A549 (cell line): ENCODE results near the gene PLEKHG7. TPM values are rescaled to one million over a fixed set of nuclear protein-coding genes. Genes with fewer than 3 reads are reported as not detected.

ENCODE experiments used
- ATAC-seq, 2 experiments: fragments of 200-7000 bp in 1 of 2; fragments of >200 bp in 1 of 2; cut with Nextera tagmentation in 1 of 2; cut with Tn5 transposase in 1 of 2; 3 replicates each; pipeline versions ENCODE4 v1.8.0 to v1.9.1; 2018 to 2020; ENCODE audit warnings: mild to moderate bottlenecking in 1 of 2, moderate library complexity in 1 of 2
- CTCF ChIA-PET: fragments of 300-600 bp; sonication (Branson Sonifier 250); formaldehyde crosslinking; extraction: SDS; loops from one replicate; lab custom pipeline; 2021; ENCODE audit warnings: antibody characterized with exemption, inconsistent platforms; lab: Yijun Ruan, JAX
- POLR2A ChIA-PET: fragments of 350-600 bp; formaldehyde crosslinking; extraction: SDS; loops from one replicate; lab custom pipeline; 2021; ENCODE audit warnings: antibody characterized with exemption, inconsistent platforms; lab: Yijun Ruan, JAX
- DNase-seq, 2 experiments: peaks; one replicate each; pipeline versions ENCODE4 v3.0.0 to v3.0.0-alpha.2; 2011 to 2016; ENCODE audit warnings: low read depth in 1 of 2, low spot score in 1 of 2
- FAIRE-seq: peaks from 2 replicates; lab custom pipeline; 2011; peaks lifted over from hg19 to GRCh38; lab: Jason Lieb, UNC
- H3K27ac ChIP-seq, 2 experiments: fragments of >200 bp; sonication (Bioruptor Twin); formaldehyde crosslinking; 3 replicates each; pipeline ENCODE4 v1.5.1; 2016 to 2017
- H3K4me1 ChIP-seq: fragments of >200 bp; sonication (Bioruptor Twin); formaldehyde crosslinking; 3 replicates; pipeline ENCODE4 v1.6.1; 2016
- H3K4me2 ChIP-seq: fragments of >200 bp; sonication (Bioruptor Twin); formaldehyde crosslinking; 3 replicates; pipeline ENCODE4 v1.6.1; 2016
- H3K4me3 ChIP-seq: fragments of >200 bp; sonication (Bioruptor Twin); formaldehyde crosslinking; 3 replicates; pipeline ENCODE4 v1.5.1; 2016
- H3K9me3 ChIP-seq: fragments of >200 bp; sonication (Bioruptor Twin); formaldehyde crosslinking; 3 replicates; pipeline ENCODE4 v1.6.1; 2016
- BCL3 ChIP-seq: fragments of >200 bp; sonication (Bioruptor Twin); formaldehyde crosslinking; IDR thresholded peaks from 3 replicates; pipeline ENCODE4 v1.6.1; 2016
- BHLHE40 ChIP-seq: IDR thresholded peaks from 2 replicates; pipeline ENCODE4 v1.6.1; 2012; ENCODE audit warnings: low read depth, low read length, inconsistent platforms
- CBX8 ChIP-seq: fragments of 200-600 bp; sonication (generic); IDR thresholded peaks from 2 replicates; pipeline ENCODE4 v1.6.1; 2016
- CEBPB ChIP-seq, 2 experiments: fragments of >200 bp in 1 of 2; sonication (Bioruptor Twin) in 1 of 2; formaldehyde crosslinking in 1 of 2; IDR thresholded peaks; 2 replicates each; pipeline ENCODE4 v1.6.1; 2012 to 2016
- CHD4 ChIP-seq: fragments of 200-600 bp; sonication (generic); IDR thresholded peaks from 2 replicates; pipeline ENCODE4 v1.6.1; 2016; ENCODE audit warnings: antibody characterized with exemption, mild to moderate bottlenecking, borderline replicate concordance
- EHF ChIP-seq: fragments of 250-450 bp; sonication (Bioruptor Pico); IDR thresholded peaks from 2 replicates; pipeline ENCODE4 v1.5.0; 2020; ENCODE audit warnings: mild to moderate bottlenecking
- EHMT2 ChIP-seq: fragments of 200-600 bp; sonication (generic); IDR thresholded peaks from 2 replicates; pipeline ENCODE4 v1.6.1; 2016; ENCODE audit warnings: antibody characterized with exemption, low read depth, mild to moderate bottlenecking, moderate library complexity
- ESRRA ChIP-seq: fragments of 150-350 bp; IDR thresholded peaks from 2 replicates; pipeline ENCODE4 v1.6.1; 2014; ENCODE audit warnings: mild to moderate bottlenecking, low read length, borderline replicate concordance
- FOXS1 ChIP-seq: fragments of 250-450 bp; sonication (Bioruptor Pico); IDR thresholded peaks from 2 replicates; pipeline ENCODE4 v1.5.0; 2020; ENCODE audit warnings: mild to moderate bottlenecking, moderate library complexity
- GATA3 ChIP-seq: IDR thresholded peaks from 2 replicates; pipeline ENCODE4 v1.6.1; 2012; ENCODE audit warnings: borderline replicate concordance
- HDAC2 ChIP-seq: fragments of 200-600 bp; sonication (generic); IDR thresholded peaks from 2 replicates; pipeline ENCODE4 v1.6.1; 2016
- HEYL ChIP-seq: fragments of 250-450 bp; sonication (Bioruptor Pico); IDR thresholded peaks from 2 replicates; pipeline ENCODE4 v1.8.0; 2021; ENCODE audit warnings: mild to moderate bottlenecking, moderate library complexity
- HOXB5 ChIP-seq: fragments of 250-450 bp; sonication (Bioruptor Pico); IDR thresholded peaks from 2 replicates; pipeline ENCODE4 v1.5.0; 2020; ENCODE audit warnings: mild to moderate bottlenecking, moderate library complexity
- JUNB ChIP-seq: fragments of >200 bp; sonication (Bioruptor Twin); formaldehyde crosslinking; IDR thresholded peaks from 2 replicates; pipeline ENCODE4 v1.6.1; 2016
- KDM5A ChIP-seq: fragments of 200-600 bp; sonication (generic); IDR thresholded peaks from 2 replicates; pipeline ENCODE4 v1.6.1; 2016; ENCODE audit warnings: antibody characterized with exemption, mild to moderate bottlenecking
- MYC ChIP-seq: IDR thresholded peaks from 2 replicates; pipeline ENCODE4 v1.6.1; 2012; ENCODE audit warnings: mild to moderate bottlenecking, inconsistent platforms, low read length, improper control_type of control experiment, borderline replicate concordance
- PBX3 ChIP-seq: IDR thresholded peaks from 2 replicates; pipeline ENCODE4 v1.6.1; 2012
- POLR2A ChIP-seq: IDR thresholded peaks from 2 replicates; pipeline ENCODE4 v1.6.1; 2012; ENCODE audit warnings: mild to moderate bottlenecking, low read length
- POLR2AphosphoS2 ChIP-seq: conservative IDR thresholded peaks from 2 replicates; pipeline ENCODE4 v1.6.1; 2012; ENCODE audit warnings: low read length, improper control_type of control experiment, inconsistent platforms
- RARB ChIP-seq: fragments of 250-450 bp; sonication (Bioruptor Pico); IDR thresholded peaks from 2 replicates; pipeline ENCODE4 v1.8.0; 2021; ENCODE audit warnings: mild to moderate bottlenecking, moderate library complexity
- RCOR1 ChIP-seq: fragments of 150-350 bp; IDR thresholded peaks from 2 replicates; pipeline ENCODE4 v1.6.1; 2014; ENCODE audit warnings: antibody characterized with exemption, low read length, low read depth
- RNF2 ChIP-seq: fragments of 200-600 bp; sonication (generic); IDR thresholded peaks from 2 replicates; pipeline ENCODE4 v1.6.1; 2016; ENCODE audit warnings: low read depth, mild to moderate bottlenecking, antibody characterized with exemption, moderate library complexity, borderline replicate concordance
- SMC3 ChIP-seq: fragments of >200 bp; sonication (Bioruptor Twin); formaldehyde crosslinking; IDR thresholded peaks from 3 replicates; pipeline ENCODE4 v1.6.1; 2018; ENCODE audit warnings: inconsistent platforms
- SREBF2 ChIP-seq: fragments of 450-650 bp; IDR thresholded peaks from 2 replicates; pipeline ENCODE4 v1.6.1; 2014; ENCODE audit warnings: mild to moderate bottlenecking, moderate library complexity
- USF2 ChIP-seq: fragments of 450-650 bp; IDR thresholded peaks from 2 replicates; pipeline ENCODE4 v1.6.1; 2014; ENCODE audit warnings: antibody characterized with exemption
- ZFP36 ChIP-seq: fragments of 450-650 bp; IDR thresholded peaks from 2 replicates; pipeline ENCODE4 v1.6.1; 2014; ENCODE audit warnings: borderline replicate concordance; ENCODE audit not compliant: partially characterized antibody
- ZNF302 ChIP-seq: fragments of 250-450 bp; sonication (Bioruptor Pico); IDR thresholded peaks from 2 replicates; pipeline ENCODE4 v1.9.0; 2021; ENCODE audit warnings: inconsistent platforms, mild to moderate bottlenecking, moderate library complexity
- WGBS: methylation state at CpG from one replicate; pipeline ENCODE4 v1.1.6; 2017; ENCODE audit errors: missing lambda C conversion rate; 5-methylcytosine and 5-hydroxymethylcytosine counted together
- polyA plus RNA-seq, 4 experiments: library from polyadenylated mRNA; depleted of rRNA in 3 of 4; stranded (reverse); fragments of >200 nt; fragmentation: RNase III in 1 of 4; extraction: RNeasy Plus Mini Kit Qiagen cat#74134 plus additional on column Dnase treatment in 1 of 4; gene quantifications; 2 replicates in 3 of 4; 3 replicates in 1 of 4; pipeline ENCODE4 v1.2.3, GENCODE V29; 2011 to 2017
- TF ChIP-seq, protein P1 (sequence below): fragments of >200 bp; sonication (Bioruptor Twin); formaldehyde crosslinking; IDR thresholded peaks from 2 replicates; pipeline ENCODE4 v1.6.1; 2016

The PLEKHG7 gene
- polyA plus RNA-seq, 2 of the 4 experiments (the other 2 are of a cell fraction) = 0.03 to 0.05 TPM

DNA sequence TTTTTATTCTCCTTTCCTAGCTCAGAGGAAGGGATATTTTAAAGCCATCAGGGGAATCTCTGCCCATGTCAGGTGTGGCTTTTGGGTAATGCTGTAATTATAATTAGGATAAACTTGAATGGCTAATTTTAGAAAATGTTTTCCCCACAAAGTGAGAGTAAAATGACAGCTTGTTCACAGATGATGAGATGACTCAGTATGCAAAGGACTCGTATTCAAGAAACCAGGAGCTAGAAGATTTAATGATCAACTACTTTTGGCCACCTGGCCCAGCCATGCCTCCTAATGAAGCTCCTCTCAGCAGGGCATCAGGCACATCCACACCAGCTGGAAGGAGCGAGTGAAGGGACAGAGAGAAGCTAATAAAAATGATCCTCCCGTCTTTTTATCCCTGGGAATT is 29.0 kb upstream of the PLEKHG7 start (continued):
- TF ChIP-seq BHLHE40 (no peak), RCOR1 (no peak)

- WGBS = 25% methylated on average over 3 of the region's 3 CpGs
- ATAC-seq (no peak), DNase-seq (no peak)
- Histone ChIP-seq H3K27ac (no peak overlapping the region), H3K4me3 (no peak overlapping the region), H3K9me3 (no peaks in the 10 kb centered on the region), H3K4me2 (no peak overlapping the region), H3K4me1 (no peaks in the 10 kb centered on the region)
- POLR2A ChIA-PET = no interaction called here
- no peak for TF ChIP-seq BCL3
- no peak for TF ChIP-seq EHF
- TF ChIP-seq FOXS1 (CRISPR knock-in tag) = no peak
- TF ChIP-seq CEBPB (IDR thresholded peaks at IDR 0.05) = no peak
- no peak for TF ChIP-seq GATA3
- no peak for TF ChIP-seq ZFP36
- TF ChIP-seq SREBF2 = no peak
- no peak for TF ChIP-seq RARB (CRISPR knock-in tag)
- no peak for TF ChIP-seq RNF2
- TF ChIP-seq USF2 = no peak
- TF ChIP-seq, all 56 proteins: peak for 0
- CTCF ChIA-PET = no interaction called here
- no peak for FAIRE-seq
These were observed 28.3 kb upstream of the PLEKHG7 start for GRCh38 chr12:92674500-92674899.

DNA sequence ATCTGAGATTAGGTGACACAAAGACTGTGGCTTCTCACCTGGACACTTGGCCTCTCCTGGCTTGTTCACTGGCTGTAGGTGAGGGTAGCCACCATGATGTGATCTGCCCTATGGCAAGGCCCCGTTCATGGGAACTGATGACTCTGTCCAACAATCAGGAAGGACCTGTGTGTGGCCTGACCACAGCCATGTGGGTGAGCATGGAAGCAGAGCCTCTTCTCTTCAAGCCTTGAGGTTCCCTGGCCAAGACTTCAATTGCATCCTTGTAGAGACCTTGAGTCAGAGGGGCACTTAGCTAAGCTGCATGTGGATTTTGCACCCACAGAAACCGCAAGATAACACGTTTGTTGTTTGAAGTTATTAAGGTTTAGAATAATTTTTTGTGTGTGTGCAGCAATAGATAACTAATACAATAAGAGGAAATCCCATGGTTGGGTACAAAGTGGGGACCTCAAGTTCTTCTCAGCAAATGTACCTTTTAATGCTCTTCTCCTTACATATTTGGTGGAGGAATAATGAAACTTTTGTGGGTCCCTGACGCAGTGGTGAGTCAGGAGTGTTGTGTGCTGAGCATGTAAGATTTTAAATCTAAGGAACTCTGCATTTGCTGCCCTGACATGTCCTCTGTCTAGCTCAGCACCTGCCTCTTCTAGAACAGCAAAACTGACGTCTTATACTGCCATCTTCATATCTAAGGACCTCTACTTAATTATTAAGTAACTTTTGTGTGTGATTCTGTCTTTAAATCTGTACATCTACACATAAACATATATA is 27.5 kb upstream of the PLEKHG7 start:
- POLR2A ChIA-PET = no interaction called here
- DNase-seq (no peak), ATAC-seq (peak in 1 of 2 experiments; percentile 47; a peak in 1 of 6 replicates), FAIRE-seq (no peak)
- no peaks in the 10 kb centered on the region for H3K4me1 ChIP-seq
- no peak overlapping the region for H3K4me3 ChIP-seq
- no peak overlapping the region for H3K4me2 ChIP-seq
- H3K9me3 ChIP-seq = no peaks in the 10 kb centered on the region
- CTCF ChIA-PET = no interaction called here
- 30% methylated on average over 5 of the region's 5 CpGs for WGBS
- no peak overlapping the region for H3K27ac ChIP-seq
- TF ChIP-seq CBX8 = no peak

GRCh38 chr12:92676710-92677109 is 26.1 kb upstream of the PLEKHG7 start:
- H3K4me1 ChIP-seq = no peaks in the 10 kb centered on the region
- TF ChIP-seq JUNB (no peak), CHD4 (no peak), MYC (no peak), CEBPB (IDR thresholded peaks at IDR 0.05) (no peak), SMC3 (no peak), ZNF302 (no peak), KDM5A (no peak), POLR2A (no peak), ESRRA (no peak), HDAC2 (no peak), HEYL (CRISPR knock-in tag) (no peak), HOXB5 (no peak), POLR2AphosphoS2 (no peak), BHLHE40 (no peak), EHMT2 (no peak), PBX3 (no peak)
- TF ChIP-seq, protein P1, sequence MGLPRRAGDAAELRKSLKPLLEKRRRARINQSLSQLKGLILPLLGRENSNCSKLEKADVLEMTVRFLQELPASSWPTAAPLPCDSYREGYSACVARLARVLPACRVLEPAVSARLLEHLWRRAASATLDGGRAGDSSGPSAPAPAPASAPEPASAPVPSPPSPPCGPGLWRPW = no peak
- TF ChIP-seq, all 56 proteins: peak for 0
- H3K27ac ChIP-seq = no peak overlapping the region
- ChIA-PET CTCF (interaction anchor here (1.1 kb wide), 1 partner anchor 8 kb away, joined by 3 read pairs; no protein-coding TSS in a partner anchor), POLR2A (no interaction called here)
- DNase-seq (no peak), FAIRE-seq (no peak), ATAC-seq (no peak)
- H3K4me2 ChIP-seq = no peak overlapping the region
- H3K4me3 ChIP-seq = no peak overlapping the region
- no peaks in the 10 kb centered on the region for H3K9me3 ChIP-seq
- 37% methylated on average over 4 of the region's 4 CpGs for WGBS
